T-helper 1 cell (primary cell): ENCODE measurements around the gene SAFB2.

Experiments used
- DNase-seq, 5 donors: peaks; one replicate each; pipeline ENCODE4 v3.0.0-alpha.2; 2012 to 2020

SAFB2 gene

DNA sequence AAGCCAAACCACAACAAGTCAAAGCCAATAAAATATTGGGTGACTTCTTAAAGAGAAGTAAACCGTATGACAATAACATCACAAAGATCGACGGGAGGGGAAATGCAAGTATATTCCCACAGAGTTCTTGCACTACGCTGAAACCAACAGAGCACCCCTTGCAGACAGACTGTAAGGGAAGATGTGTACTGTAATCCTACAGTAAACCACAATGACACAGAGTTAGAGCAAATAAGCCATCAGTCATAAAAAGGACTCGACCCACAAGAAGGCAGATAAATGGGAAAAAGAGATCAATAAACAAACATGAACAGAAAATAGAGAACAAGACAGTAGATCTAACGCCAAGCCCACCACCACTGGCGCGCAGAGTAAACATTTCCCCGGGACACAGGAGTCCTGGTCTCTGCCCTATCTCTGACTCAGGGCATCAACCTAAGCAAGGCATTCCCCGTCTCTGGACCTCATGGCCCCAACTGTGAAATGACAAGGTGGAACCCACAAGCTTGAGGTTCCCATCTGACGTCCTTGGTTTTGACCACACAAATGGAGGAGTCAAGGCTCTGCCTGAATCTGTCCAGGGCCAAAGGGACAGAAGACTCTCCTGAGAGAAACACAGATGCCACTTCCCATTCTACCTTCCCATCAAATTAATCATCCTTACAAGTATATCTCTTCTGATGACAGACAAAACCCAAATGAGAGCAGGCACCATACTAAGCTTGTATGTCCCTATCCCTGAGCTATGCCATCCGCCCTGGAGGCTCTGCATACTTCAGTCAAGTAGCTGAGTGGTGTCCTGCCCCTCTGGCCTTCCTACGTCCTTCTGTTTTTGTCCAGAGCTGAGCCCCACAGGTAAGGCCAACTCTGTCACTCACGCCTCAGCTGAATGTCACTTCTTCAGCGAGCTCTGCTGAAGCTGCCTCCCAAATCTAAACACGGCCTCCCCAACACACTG lies 15.0 kb downstream of the SAFB2 start:
- no peak for DNase-seq

DNA sequence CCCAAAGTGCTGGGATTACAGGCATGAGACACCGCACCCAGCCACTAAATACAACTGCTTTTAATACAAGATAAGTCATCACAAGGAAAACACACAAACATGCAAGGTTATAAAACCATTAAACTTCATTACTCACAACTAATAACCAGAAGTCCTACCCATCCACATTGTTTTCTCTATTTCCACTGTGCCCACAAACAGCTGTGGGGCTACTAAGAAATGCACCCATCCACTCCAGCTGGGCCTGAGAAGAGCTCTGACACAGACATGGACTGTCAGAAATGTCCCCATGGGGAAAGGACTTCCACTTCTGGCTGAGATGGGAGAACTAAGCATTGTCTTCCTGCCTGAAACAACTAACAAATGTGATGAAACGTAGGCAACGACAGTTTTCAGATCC lies 17.2 kb downstream of the SAFB2 start:
- DNase-seq, result no peak

DNA sequence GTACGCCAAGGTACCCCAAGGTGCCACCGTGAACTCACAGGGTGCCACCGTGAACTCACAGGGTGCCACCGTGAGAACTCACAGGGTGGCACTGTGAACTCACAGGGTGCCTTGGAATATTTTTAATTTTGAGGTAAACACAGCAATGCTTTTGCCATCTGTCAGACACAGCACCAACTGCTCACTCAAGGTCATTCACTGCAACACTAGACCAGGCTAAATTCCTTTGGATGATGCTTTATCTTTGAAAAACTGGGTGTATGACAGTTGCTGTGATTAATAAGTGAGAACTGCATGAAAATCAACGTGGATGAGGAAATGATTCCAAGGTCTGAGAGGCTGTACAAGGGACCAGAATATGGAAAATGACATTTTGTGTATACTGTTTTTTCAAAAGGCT lies 18.9 kb downstream of the SAFB2 start:
- no peak for DNase-seq

DNA sequence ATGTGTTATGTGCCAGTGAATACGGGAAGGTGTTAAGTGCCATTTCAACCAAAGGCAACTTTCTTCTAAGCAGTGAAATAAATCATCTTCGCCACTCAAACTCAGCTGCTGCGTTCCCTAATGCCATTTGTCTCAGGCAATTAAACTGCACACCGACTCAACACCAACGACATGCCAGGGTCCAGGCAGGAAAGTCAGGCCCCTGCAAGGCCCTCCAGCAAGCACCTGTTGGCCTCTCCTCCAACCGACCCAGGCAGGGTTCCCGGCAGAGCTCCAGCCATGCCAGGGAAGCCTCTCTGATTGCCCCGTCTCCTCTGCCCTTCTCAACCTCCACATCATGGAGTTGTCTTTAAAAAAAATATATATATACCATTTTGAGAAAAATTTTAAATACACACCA lies 21.8 kb downstream of the SAFB2 start:
- no peak for DNase-seq

DNA sequence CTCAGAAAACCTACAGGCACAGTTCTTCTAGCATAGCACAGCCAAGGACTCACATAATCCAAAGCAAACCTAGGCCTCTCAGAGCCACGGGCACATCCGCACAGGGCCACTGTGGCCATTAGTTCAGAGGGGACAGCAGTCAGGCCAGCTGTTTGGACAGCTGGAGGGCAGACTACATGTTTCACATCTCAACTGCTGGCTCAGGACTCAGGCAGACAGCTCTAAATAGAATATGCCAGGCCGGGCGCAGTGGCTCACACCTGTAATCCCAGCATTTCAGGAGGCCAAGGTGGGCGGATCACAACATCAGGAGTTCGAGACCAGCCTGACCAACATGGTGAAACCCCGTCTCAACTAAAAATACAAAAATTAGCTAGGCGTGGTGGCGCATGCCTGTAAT lies 26.8 kb downstream of the SAFB2 start:
- DNase-seq, result no peak

DNA sequence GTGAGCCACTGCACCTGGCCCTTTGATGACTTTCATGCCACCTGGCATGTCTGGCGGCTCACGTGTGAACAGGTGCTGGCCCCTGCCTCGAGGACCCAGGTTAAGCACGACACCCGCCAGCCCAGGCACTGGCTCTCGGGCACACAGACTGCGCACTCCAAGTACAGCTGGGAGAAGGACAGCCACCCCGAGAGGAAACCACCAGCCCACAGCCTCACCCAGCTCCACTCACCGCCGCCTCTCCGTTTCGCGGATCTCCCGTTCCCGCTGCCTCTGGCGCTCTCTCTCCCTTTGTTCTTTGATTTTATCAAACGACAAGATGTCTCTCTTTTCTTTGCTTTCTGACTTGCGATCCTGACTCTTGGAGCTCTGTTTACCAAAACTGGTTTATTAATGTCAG lies 27.4 kb downstream of the SAFB2 start:
- no peak for DNase-seq

DNA sequence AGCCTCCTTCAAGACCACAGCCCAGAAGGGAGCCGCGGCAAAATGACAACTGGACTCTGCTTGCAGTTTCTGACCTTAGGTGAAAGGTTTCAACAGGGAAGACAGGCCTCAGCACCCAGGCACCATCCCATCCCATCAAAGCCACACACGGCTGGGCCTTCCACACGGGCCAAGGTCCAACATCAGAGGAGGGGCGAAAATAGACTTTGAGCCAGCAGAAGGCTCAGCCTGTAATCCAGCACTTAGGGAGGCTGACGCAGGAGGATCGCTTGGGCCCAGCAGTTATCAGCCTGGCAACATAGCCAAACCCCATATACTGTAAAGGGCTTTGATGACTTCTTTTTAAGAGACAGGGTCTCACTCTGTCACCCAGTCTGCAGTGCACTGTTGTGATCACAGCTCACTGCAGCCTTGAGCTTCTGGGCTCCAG lies 28.0 kb downstream of the SAFB2 start:
- no peak for DNase-seq

DNA sequence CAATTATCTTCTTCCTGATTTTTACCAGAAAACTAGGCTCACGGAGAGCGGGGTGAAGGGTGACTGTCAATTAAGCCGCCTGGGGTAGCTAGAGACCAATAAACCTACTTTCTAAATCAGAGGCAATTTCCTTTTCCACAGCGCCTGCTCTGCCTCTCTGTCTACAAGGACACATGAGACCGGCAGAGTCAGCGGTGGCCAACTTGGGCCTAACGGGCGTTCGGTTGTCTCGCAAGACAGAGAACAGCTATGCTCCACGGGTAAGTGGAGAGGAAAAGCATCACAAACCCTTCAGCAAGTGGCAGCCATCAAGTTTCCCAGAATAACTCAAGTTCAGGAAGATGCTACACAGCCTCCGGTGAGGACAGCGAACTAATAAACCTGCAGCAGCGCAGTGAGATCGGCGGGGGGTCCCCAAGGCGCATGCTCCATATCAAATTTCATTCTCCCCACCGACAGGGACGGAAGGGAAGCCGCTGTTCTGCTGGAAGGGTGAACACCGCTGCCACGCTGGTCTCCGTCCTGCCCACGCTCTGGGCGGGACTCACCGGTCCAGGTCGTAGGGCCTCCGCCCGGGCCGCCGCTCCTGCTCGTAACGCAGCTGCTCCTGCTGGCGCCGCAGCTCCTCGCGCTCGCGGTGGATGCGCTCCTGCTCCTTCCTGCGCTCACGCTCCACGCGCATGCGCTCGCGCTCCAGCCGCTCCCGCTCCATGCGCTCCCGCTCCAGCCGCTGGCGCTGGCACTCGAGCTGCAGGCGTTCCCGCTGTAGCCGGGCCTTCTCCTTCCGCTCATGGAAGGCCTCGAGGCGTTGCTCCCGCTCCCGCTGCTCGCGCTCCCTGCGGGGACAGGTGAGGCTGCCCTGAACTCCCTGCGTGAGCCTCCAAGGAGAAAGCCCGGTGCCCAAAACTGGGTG lies 29.0 kb downstream of the SAFB2 start:
- DNase-seq, result no peak

DNA sequence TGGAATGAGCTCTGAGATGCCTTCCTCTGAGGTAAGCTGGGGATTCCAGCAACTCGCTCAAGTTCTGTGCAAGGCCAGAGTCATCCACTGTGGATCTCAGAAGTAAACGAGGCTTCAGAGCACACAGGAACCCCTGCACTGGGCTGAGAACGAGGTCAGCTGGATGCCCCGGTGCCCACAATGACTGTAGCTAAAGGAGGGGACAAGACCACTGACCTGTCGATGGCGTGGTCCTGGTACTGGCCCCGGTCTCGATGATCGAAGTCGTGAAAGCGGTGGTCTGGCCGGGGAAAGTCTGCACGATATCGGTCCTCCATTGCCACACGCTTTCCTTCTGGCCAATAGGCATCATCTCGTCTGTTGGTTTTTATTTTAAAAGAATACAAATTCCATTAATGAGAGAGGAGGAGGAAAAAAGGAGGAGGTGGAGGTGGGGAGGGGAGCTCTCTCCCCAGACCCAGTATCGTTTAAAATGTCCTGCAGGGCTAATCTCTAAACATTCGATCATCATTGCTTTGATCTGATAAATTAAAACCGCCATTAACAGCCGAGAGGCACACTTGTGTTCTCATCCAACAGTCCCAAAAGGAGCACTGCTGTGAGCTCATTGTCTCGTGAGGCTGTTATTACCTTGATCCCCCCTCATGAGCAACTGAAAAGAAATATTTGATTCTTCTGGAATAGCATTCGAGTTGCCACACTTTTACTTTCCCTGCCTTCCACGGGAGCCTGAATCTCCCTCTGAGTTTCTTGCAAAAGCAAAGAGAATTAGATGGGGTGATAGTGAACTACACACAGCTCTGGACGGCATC lies 29.8 kb downstream of the SAFB2 start:
- no peak for DNase-seq

DNA sequence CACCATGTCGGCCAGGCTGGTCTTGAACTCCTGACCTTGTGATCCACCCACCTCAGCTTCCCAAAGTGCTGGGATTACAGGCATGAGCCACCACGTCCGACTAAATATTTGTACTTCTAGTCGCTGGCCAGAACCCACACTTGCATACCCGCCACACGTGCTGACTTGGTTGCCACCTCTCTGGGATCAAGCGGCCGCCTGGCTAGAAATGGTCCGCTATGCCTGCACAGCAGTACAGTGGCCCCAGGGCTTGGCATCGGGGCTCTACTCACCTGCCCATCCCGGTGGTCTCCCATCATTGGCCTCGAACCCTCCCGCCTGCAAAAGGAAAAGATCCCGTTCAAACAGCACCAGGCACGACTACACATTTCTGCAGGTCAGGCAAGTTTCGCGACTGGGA lies 31.1 kb downstream of the SAFB2 start:
- DNase-seq, result no peak

DNA sequence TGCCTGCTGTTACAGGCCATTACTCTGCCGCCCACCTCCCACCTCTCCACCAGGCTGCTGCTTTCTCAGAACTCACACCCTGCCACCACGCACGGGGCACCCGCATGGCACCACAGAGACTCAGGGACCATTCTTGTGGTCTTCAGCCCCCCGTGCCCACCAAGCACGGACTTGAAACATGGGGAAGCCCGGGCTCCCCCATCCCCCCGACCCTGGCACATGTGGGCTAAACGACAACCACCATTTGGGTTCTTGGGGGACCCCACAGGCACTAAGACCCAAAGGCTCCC lies 31.8 kb downstream of the SAFB2 start:
- no peak for DNase-seq

DNA sequence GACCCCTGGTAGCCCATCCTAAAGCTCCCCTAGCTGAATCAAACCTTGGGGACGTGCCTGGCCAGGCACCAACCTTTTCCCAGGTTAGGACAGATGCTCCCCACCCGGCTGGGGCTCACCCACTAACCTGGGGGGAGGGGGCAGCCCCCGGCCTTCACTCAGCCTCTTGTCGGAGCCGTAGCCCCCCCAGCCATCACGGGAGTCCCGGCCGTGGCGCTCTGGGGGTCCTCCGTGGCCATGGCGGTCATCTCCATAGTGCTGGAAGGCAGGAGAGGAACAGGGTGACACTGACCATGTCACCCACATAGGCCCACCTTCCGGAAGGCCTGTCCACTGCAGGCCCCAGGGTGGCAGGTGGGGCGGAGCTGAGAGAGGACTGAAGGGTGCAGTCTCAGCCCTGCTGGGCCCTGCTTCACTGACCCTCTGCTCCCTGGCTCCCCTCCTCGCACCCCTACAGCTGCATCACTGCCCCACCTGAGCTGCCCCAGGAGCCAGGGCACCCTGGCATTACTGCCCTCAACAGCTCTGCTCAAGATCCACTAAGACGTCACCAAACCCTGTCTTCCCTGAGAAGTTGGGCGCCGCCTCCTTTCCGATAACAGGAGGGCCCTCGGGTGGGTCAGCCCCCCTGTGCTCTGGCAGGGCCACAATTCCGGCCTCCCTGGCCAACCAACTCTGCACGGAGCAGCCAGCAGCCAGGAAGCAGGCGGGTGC lies 32.3 kb downstream of the SAFB2 start:
- DNase-seq, result no peak

DNA sequence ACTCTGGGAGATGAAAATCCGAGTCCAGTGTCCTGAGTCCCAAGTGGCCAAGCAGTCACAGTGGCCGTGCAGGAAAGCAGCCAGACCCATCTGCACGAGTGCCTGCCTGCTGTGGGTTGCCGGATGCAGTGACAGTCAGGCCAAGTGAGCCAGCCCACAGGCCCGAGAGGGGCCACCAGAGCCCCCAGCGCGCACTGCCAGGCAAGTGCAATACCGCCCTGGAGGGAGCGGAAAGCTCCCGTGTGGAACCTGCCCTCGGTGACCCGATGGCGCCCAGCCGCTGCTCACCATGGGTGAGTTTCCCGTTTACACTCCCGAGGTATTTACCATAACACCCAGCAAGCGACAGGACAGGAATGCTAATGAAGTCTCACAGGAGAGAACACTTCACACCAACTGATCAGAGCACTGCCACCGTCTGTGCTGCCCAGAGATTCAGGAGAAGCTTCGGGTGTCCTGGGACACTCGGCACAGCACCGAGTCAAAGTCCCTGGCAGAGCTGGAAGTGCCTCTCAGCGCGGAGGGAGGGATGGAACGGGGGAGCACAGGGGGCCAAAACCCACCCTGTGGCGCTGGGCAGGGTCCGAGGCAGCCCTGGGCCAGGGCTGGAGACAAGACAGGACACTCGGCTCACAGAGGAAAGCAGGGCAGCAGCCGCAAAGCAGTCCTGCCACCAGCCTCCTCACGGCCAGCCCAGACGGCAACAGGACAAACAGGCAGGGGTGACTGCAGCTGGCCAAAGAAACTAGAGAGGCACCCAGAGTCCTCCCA lies 33.5 kb downstream of the SAFB2 start:
- DNase-seq, result no peak

DNA sequence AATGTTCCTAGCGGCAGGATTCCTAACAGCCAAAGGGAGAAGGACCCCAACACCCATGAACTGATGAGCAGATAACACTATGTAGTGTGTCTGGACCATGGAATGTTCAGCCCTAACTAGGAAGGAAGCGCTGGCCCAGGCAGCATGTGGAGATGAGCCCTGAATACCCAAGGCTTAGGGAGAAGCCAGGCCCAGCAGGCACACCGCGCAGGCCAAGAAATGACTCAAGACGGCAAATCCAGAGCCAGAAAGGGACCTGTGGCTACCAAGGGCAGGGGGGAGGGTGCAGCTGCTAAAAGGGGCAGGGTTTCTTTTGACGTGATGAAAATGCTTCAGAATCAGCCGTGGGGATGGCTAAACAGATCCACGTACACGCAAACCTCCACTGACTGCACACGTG lies 34.1 kb downstream of the SAFB2 start:
- no peak for DNase-seq

DNA sequence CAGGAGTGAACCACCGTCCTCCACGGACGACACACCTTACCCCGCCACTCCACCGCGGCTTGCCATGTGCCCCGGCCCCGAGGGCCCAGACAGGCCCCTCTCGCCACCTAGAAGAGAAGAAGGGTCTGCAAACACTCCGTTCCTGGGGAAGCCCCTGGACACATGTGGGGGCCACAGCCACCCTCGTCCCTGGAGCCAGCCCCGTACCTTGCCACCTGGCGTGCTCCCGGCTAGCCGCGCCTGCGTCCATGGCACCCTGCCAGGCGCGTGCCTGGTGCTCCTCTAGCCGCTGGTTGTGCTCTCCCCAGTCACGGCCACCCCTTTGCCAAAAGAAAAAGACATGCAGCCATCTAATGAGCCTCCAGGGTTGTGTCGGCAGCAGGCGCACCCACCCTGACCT lies 34.9 kb downstream of the SAFB2 start:
- DNase-seq, result no peak

DNA sequence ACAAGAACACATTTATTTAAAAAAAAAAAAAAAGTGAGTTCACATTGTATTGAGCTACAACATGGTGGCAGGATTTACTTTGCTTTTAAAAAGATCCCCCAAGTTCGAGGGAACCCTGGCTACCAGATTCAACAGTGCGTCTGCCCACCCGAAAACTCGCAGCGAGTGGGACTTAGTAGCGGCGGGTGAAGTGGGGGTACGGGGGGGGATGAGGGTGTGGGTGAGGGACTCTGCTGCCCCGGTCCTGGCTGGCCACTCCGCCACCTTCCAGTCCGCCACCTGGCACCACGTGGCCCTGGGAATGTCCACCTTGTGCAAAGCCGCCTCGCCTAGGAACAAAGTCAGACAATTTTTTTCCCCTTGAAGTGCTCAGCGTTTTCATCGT lies 35.5 kb downstream of the SAFB2 start:
- DNase-seq, result no peak

DNA sequence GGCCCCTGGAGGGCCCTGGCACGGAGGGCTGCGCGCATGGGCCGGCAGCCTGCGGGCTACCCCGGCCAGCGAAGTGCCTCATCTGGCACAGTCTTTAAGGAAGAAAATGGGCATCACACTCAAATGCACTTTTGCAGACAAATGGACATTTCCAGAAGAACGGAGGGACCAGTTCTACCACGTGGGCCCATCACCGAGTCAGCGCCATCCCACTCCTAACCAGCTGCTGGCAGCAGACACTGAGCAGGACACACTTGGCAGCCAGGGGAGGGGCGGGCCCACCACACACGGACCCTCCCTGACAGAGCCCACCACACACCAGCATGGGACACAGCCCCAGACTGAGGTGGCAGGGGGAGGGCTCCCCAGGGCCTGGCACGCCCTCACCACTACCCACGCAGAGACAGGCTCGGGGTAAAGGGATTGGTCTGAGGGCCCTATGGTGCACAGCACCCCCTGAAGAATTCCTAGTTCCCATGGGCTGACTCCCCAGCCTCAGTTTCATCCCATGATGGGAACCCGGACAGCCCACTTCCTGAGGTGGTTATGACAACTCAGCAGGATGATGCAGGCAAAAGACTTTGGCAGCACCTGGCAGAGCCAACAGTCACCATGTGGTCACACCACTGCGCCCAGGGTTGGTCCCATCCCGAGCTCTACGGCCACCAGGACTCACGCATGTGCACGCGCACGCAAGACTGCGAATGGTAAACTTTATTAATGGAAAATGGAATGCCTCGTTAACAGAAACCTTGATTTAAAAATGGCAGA lies 36.1 kb downstream of the SAFB2 start:
- DNase-seq, result no peak

DNA sequence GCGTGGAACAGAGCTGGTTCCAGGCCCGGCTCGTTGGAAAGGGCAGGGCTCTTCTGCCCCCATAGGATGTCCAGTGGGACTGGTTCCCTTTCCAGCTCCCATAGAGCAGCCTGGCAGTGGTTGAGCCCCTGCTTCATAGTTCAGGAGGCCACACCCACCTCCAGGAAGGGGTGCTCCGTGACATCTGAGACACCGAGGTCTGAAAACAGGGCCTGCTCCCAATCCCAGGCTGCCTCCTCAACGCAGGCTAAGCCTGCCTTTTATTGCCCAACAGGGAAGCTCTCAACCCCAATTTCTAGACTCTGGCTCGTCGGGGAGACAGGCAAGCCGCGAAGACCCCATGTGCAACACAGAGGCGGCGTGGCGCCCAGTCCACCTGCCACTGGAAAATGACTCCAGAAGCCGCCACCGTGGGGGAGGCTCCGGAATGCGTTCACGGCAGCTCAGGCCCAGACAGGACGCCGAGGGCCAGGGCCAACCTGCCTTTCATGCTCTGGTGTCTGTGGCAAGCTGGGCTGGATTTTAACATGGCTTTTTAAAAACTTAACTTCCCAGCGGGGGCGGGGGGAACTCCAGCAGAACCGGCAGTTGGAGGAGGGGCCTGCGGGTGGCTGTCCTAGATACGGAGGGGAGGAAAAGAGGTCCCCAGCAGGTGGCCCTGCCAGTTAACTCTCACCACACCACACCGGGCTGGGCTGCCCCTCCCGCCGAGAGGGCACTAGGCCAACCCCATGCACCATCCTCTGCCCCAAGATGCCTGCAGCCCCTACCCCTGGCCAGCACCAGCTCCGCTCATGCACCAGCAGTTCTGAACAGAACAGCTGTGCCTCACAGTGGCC lies 36.9 kb downstream of the SAFB2 start:
- DNase-seq, result no peak

DNA sequence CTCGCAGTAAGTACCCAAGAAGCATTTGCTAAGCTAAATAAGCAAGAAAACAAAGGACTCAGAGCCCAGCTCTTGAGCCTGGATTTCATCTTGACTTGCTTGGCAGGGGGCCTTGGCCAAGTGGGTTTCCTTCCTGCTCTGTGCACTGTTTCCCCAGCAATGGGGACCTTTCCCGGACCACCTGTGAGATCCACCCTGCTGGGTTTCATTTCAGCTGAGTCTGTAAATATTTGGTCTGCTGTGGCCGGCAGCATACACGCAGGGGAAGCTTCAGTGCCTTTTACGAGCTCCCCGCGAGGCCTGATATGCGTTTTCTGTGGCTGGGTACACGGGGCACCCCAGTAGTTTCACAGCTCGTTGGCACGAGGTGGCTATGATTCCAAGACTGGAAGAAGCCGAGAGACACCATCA lies 42.4 kb downstream of the SAFB2 start:
- no peak for DNase-seq

DNA sequence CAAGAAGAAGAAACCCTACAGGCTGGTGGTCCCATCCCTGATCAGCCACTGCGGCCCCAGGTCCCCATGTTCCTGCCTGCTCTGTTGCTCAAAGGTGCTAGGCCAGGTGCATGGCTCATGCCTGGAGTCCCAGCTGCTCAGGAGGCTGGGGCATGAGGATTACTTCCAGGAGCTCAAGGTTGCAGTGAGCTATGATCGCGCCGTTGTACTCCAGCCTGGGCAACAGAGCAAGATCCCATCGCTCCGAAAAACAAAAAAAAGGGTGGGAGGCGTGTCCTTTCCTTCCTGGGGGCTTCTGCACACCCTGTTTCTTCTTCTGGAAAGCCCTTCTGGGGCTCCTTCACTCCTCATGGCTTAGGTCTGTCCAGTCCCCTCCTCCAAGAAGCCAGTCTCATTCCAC lies 42.9 kb downstream of the SAFB2 start:
- no peak for DNase-seq
